ENCODE data around the gene APOBEC4. TPM values are rescaled to one million over a fixed set of nuclear protein-coding genes. Genes with fewer than 3 reads are reported as not detected.

APOBEC4 gene
- polyA plus RNA-seq, 1 donor from 2014 or later: not detected

DNA sequence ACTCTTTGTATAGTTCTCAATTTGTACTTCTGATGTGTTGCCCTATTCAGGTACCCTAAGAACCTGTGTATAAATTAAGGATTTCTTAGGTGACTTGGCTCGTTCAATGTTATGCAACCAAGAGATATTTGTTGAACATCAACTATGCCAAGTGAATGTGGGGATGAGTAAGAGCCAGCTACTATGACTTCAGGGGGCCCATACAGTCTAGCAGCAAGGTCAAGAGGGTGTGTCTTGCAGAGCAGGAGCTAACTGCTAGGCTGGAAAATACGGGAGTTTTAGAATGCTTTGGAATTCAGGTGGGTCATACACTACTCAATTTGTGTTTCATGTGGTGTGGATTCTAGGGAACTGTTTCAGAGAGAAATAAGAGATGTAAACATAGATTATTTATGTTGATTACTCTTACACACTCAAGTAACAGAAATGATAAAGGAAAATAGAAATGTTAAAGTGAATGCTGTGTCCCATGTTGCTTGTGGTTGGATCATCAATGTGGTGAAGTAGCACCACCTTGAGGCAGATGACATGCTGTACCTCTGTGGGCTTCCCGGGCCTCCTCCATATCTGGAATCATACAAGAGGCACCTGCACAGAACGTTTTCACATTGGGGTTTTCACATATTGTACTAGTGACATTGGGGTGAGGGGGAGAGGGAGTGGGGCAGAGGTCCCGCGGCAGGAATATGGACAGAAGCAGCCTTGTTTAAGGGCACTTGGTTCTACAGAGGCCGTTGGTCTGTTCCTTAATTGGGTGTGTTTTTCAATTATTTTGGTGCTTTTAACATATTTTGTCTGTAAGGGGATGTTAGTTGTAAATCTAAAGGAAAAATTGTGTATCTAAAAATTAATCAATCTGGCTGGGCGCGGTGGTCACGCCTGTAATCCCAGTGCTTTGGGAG lies 30.0 kb downstream of the APOBEC4 start:
- Histone ChIP-seq H2AFZ (ENCODE audit: low read depth, low read length) (no peak overlapping the region), H3K9ac (ENCODE audit: low read length) (no peak overlapping the region), H3K79me2 (replicated peaks; ENCODE audit: insufficient read depth, low read length) (no peaks in the 10 kb centered on the region), H3K4me2 (ENCODE audit: low read length) (no peak overlapping the region), H3K27me3 (ENCODE audit: insufficient read depth, low read depth, low read length) (no peaks in the 10 kb centered on the region), H3K4me3 (ENCODE audit: low read length) (no peak overlapping the region), H3K36me3 (ENCODE audit: insufficient read depth, low read length) (no peaks in the 10 kb centered on the region), H3K27ac (ENCODE audit: low read length) (no peak overlapping the region), H3K9me2 (ENCODE audit: insufficient read depth, low read length) (no peaks in the 10 kb centered on the region), H3K9me3 (ENCODE audit: low read length) (no peaks in the 10 kb centered on the region), H3F3A (ENCODE audit: insufficient read depth, low read length, poor library complexity, severe bottlenecking) (no peaks in the 10 kb centered on the region), H4K20me1 (ENCODE audit: insufficient read depth) (no peaks in the 10 kb centered on the region)
- TF ChIP-seq RAD21 (conservative IDR thresholded peaks at IDR 0.05) (peak; percentile 86), TAF1 (IDR thresholded peaks at IDR 0.05; ENCODE audit: low read depth) (no peak), SMC3 (conservative IDR thresholded peaks at IDR 0.05; ENCODE audit: poor library complexity) (peak; percentile 79)
- TF ChIP-seq, protein P1, sequence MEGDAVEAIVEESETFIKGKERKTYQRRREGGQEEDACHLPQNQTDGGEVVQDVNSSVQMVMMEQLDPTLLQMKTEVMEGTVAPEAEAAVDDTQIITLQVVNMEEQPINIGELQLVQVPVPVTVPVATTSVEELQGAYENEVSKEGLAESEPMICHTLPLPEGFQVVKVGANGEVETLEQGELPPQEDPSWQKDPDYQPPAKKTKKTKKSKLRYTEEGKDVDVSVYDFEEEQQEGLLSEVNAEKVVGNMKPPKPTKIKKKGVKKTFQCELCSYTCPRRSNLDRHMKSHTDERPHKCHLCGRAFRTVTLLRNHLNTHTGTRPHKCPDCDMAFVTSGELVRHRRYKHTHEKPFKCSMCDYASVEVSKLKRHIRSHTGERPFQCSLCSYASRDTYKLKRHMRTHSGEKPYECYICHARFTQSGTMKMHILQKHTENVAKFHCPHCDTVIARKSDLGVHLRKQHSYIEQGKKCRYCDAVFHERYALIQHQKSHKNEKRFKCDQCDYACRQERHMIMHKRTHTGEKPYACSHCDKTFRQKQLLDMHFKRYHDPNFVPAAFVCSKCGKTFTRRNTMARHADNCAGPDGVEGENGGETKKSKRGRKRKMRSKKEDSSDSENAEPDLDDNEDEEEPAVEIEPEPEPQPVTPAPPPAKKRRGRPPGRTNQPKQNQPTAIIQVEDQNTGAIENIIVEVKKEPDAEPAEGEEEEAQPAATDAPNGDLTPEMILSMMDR (IDR thresholded peaks at IDR 0.05; ENCODE audit: poor library complexity, severe bottlenecking): peak; percentile 81
- TF ChIP-seq, protein P2, sequence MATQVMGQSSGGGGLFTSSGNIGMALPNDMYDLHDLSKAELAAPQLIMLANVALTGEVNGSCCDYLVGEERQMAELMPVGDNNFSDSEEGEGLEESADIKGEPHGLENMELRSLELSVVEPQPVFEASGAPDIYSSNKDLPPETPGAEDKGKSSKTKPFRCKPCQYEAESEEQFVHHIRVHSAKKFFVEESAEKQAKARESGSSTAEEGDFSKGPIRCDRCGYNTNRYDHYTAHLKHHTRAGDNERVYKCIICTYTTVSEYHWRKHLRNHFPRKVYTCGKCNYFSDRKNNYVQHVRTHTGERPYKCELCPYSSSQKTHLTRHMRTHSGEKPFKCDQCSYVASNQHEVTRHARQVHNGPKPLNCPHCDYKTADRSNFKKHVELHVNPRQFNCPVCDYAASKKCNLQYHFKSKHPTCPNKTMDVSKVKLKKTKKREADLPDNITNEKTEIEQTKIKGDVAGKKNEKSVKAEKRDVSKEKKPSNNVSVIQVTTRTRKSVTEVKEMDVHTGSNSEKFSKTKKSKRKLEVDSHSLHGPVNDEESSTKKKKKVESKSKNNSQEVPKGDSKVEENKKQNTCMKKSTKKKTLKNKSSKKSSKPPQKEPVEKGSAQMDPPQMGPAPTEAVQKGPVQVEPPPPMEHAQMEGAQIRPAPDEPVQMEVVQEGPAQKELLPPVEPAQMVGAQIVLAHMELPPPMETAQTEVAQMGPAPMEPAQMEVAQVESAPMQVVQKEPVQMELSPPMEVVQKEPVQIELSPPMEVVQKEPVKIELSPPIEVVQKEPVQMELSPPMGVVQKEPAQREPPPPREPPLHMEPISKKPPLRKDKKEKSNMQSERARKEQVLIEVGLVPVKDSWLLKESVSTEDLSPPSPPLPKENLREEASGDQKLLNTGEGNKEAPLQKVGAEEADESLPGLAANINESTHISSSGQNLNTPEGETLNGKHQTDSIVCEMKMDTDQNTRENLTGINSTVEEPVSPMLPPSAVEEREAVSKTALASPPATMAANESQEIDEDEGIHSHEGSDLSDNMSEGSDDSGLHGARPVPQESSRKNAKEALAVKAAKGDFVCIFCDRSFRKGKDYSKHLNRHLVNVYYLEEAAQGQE (IDR thresholded peaks at IDR 0.05; ENCODE audit: borderline replicate concordance): no peak

DNA sequence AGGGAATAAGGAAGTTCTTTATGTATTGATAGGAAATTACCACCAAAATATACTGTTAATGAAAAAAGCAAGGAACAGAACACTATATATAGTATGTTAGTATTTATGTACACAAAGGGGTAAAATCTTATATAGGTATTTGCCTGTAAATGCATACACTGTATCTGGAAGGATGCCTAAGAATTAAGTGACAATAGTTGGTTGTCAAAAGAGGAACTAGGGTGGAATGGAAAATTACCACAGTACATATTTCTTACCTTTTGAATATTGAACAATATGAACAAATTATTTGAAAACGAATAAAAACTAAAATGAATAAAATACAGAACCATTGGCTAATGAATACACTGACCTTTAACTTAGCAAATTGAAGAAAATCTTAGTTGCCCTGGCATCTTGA lies 31.1 kb downstream of the APOBEC4 start:
- TF ChIP-seq, protein P2 (IDR thresholded peaks at IDR 0.05; ENCODE audit: borderline replicate concordance): no peak
- TF ChIP-seq EP300 (conservative IDR thresholded peaks at IDR 0.05; ENCODE audit: poor library complexity, severe bottlenecking): no peak
- no peak for TF ChIP-seq MXI1 (conservative IDR thresholded peaks at IDR 0.05; ENCODE audit: poor library complexity, severe bottlenecking)
- TF ChIP-seq POLR2AphosphoS5 (IDR thresholded peaks at IDR 0.05): no peak
- TF ChIP-seq RAD21 (conservative IDR thresholded peaks at IDR 0.05): no peak
- TF ChIP-seq, protein P1 (IDR thresholded peaks at IDR 0.05; ENCODE audit: poor library complexity, severe bottlenecking): no peak
- no peak for TF ChIP-seq SMC3 (conservative IDR thresholded peaks at IDR 0.05; ENCODE audit: poor library complexity)
- no peak for TF ChIP-seq EZH2 (IDR thresholded peaks at IDR 0.05; ENCODE audit: borderline replicate concordance, insufficient read depth, low read length, poor library complexity, severe bottlenecking)
- TF ChIP-seq TAF1 (IDR thresholded peaks at IDR 0.05; ENCODE audit: low read depth): no peak
- Histone ChIP-seq H3K4me3 (ENCODE audit: low read length) (no peak overlapping the region), H3K27me3 (ENCODE audit: insufficient read depth, low read depth, low read length) (no peaks in the 10 kb centered on the region), H2AFZ (ENCODE audit: low read depth, low read length) (no peak overlapping the region), H3K4me2 (ENCODE audit: low read length) (no peak overlapping the region), H3F3A (ENCODE audit: insufficient read depth, low read length, poor library complexity, severe bottlenecking) (no peaks in the 10 kb centered on the region), H3K36me3 (ENCODE audit: insufficient read depth, low read length) (no peaks in the 10 kb centered on the region), H3K9ac (ENCODE audit: low read length) (no peak overlapping the region), H3K27ac (ENCODE audit: low read length) (no peak overlapping the region), H3K9me2 (ENCODE audit: insufficient read depth, low read length) (no peaks in the 10 kb centered on the region), H4K20me1 (ENCODE audit: insufficient read depth) (no peaks in the 10 kb centered on the region), H3K9me3 (ENCODE audit: low read length) (no peaks in the 10 kb centered on the region), H3K79me2 (replicated peaks; ENCODE audit: insufficient read depth, low read length) (no peaks in the 10 kb centered on the region)

Measured in neural cell (in vitro differentiated cells).